NCI-H1105 (cell line): ENCODE measurements around the gene TTC14.
A peak's percentile ranks its signal among the peaks of the same experiment; 100 is the strongest.
"Not testable (repeated sequence)": the region's sequence is repeated elsewhere in the genome, so short reads cannot be mapped to it uniquely, and the experiment has no call there.

Experiments used
- DNase-seq: peaks from one replicate; lab custom pipeline; 2025; lab: John Stamatoyannopoulos, UW

TTC14 gene

DNA sequence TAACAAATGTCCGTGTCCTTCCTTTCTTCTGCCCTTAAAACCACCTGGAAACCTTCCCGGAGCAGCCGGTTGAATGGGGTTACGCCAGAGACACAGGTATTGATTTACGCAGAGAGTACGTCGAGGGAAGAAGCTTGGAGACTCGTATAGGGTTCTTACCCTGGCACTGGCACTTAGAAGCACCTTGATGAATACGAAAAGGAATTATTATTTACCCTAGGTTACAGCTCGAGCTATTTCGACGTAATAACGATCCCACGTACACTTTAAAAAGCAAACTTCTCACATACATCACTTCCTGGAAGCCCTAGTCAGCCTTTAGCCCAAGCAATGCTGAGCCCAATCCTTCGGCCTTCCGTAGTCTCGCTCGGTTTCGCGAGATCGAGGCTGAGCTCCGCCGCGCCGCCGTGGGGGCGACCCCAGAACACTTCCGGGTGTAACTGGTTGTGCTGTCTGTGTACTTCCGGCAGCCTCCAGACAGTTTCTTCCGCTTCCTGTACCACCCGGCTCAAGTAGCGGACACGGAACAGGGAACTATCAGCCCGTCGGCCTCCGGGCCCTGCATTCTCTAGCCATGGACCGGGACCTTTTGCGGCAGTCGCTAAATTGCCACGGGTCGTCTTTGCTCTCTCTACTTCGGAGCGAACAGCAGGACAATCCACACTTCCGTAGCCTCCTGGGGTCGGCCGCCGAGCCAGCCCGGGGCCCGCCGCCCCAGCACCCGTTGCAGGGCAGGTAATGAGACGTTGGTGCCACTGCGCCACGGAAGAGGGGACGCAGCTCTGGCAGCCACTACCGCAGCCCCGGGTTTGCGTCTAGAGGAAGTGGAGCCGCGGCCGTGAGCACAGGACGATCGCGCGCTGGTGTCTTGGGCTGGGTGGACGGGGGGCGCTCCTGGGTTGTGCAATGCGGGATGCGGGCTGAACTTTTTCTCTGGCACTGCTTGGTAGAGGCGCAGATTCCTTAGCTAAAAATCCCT is at the start of gene TTC14:
TSS of gene TTC14 (plus strand) at position 476 of the 979 bp plus-strand sequence. CDS start at position 575, 99 bp downstream.
- peak; percentile 96 for DNase-seq

DNA sequence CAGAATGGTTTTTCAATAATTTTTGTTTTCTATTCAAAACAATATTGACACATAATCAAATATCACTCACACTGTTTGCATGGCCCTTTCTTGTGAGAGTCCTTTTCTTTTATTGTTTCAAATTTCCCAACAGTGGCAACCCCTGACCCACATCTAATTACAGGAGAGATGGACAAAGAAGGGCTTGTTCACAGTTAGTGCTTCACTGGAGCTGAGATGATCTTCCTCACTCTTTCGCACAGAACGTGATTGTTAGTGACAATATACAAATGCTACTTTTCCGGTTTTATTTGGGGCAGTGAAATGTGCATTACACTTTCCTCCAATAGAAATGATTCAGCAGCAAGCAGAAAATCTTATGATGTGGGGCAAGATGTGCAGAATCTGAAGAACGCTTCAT is 38.6 kb upstream of the TTC14 start:
- DNase-seq, result no peak

GRCh38 chr3:180564676-180565075 is 37.3 kb upstream of the TTC14 start:
- no peak for DNase-seq

DNA sequence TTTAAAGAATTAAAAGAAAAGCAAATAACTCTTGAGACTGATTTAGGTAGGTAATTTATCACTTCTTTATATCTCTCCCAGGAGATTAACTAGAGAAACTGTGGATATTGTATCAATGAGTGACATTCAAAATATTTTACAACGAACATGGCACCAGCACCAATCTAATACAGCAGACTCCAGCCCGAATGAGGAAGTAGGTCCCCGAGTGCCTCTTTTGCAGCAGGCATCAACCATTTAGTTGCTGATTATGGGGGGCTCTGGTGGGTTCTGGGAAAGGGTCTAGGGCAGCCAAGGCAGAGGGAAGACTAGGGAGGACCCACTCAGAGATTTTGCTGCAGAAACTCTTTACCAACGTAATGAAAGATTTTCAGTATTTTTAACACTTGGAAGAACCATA is 31.7 kb upstream of the TTC14 start:
- DNase-seq, result no peak

DNA sequence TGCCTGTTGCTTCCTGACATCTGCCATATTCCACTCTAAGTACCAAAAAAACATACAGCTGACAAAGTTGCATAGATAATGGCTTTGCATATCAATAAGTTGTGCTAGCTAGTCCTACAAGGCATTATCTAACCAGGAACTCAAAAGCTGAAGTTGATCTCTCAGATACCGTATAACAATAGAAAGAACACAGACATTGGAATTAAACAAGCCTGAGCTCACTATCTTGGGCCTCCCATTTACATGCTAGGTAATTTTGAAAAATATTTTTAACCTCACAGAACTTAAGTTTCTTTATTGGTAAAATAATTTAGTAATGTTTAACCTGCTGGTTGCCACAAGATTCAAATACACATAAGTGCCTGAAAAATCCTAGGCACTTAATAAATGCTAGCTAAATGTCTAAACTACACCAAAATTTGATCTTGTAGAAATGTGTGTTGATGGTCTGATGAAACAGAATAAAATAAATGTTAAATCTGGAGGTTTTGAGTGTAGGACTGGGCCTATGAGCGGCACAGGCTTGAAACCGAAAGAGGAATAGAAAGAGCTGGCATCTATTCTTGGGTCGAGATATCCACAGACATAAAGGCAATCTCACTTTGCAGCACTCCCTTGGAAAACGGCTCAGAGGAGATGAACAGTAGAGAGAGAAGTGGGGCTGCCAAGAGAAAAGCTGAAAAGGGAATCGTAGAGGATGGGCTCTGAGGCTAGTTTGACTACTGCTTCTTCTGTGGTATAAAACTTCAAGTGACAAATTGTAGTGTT is 29.9 kb upstream of the TTC14 start:
- DNase-seq, result no peak

GRCh38 chr3:180575571-180575970 is 26.4 kb upstream of the TTC14 start:
- DNase-seq, result no peak

GRCh38 chr3:180580934-180581333 is 21.0 kb upstream of the TTC14 start:
- DNase-seq, result no peak

DNA sequence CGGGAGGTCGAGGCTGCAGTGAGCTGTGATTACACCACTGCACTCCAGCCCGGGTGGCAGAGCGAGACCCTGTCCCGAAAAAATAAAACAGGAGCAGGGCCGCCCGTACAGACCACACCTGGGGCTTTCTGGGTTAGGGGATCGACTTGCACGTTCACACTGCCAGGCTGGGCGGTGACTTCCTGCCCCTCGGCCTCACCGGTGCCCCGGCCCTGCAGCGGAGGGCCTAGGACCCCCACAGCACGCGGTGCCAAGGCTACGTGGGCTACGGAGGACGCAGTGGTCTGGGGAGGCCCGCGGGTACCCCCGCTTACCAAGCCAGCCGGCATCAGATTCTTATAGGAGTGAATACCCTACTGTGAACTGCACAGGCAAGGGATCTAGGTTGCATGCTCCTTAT is 11.6 kb upstream of the TTC14 start:
- DNase-seq, result no peak

- DNase-seq, result not testable (repeated sequence)
Measured at GRCh38 chr3:180593631-180594030, 8.3 kb upstream of the TTC14 start.

GRCh38 chr3:180594631-180595558 is 7.1 kb upstream of the TTC14 start:
- DNase-seq, result peak; percentile 61

DNA sequence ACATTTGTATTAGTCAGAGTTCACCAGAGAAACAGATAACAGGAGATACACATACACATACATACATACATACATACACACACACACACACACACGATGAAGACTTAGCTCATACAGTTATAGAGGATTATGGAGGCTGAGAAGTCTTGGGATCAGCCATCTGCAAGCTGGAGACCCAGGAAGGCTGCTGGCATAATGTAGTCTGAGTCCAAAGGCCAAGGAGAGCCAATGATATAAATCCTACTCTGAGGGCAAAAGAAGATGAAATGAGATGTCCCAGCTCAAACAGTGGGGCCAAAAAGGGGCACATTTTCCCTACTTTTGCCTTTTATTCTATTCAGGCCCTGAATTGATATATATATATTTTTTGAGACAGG is 6.4 kb upstream of the TTC14 start:
- DNase-seq, result no peak

DNA sequence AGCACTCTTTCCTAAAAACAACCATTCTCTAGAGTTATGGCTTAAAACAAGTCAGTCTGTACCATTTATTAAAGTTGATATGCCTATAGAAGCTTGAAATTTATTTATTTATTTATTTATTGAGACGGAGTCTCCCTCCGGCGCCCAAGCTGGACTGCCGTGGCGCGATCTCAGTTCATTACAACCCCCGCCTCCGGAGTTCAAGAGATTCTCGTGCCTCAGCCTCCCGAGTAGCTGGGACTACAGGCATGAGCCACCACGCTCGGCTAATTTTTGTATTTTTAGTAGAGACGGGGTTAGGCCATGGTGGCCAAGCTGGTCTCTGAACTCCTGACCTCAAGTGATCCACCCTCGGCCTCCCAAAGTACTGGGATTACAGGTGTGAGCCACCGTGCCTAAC is 1.5 kb upstream of the TTC14 start:
- DNase-seq, result no peak

GRCh38 chr3:180611006-180611405 is 9.0 kb downstream of the TTC14 start:
- DNase-seq, result no peak

GRCh38 chr3:180612364-180612763 is 10.4 kb downstream of the TTC14 start:
- DNase-seq, result no peak

DNA sequence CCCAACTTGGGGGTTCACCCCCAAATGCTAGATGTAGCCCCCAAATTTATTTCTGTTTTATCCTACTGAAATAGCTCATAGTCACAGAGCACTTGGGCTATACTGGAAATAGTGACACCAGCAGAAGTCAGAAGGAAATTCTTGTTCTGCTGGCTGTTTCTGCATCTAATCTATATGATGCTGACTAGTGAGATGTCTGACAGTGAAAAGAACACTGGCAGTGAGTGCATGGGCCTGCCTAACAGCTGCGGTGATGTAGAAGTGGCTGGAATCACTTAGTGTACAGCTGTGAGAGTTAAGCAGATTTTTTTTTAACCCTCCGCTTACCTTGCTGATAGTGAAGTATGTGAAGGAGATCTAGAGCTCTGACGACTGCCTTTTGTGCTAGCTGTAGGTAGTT is 14.0 kb downstream of the TTC14 start:
- no peak for DNase-seq

- DNase-seq, result no peak
Measured at GRCh38 chr3:180617049-180617448, 15.1 kb downstream of the TTC14 start.

GRCh38 chr3:180618563-180618962 is 16.6 kb downstream of the TTC14 start:
- DNase-seq, result not testable (repeated sequence)

DNA sequence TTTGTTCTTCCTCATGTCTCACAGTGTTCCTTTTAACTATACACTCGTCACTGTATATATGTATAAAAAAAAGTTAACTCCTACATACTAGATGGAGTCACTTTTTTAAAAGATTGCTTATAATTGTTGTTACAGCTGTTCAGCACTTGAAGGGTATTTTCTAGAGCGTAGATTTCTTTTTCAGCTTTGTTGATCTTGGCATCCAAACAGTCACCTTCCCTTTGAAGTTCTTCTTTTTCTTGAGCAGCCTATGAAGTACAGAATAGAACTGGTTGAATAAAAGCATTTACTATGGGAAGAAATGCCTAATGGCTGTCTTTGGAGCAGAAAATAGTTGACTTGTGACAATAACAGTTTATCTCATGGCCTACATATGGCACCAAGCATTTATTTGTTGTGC is 17.8 kb downstream of the TTC14 start:
- no peak for DNase-seq

- DNase-seq, result no peak
Measured at GRCh38 chr3:180624714-180625113, 22.8 kb downstream of the TTC14 start.

GRCh38 chr3:180626844-180627243 is 24.9 kb downstream of the TTC14 start:
- DNase-seq, result no peak

DNA sequence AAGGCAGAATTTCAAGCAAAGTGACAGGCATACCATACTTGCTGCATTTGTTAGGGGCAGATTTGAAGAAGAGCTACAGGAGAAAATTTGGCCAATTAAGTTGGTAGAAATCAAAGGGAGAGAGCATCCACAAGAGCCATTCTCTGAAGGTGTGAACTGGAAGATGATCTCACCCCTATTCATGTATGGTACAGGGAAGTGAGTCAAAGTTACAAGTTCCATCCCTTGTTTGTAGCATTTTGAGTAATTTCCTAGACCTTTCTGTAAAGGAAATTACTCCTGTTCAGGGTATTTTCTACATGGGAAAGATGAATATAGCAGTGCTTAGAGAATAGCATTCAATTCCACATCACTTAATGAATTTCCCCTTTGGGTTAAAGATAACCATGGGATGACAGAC is 28.4 kb downstream of the TTC14 start:
- DNase-seq, result no peak

DNA sequence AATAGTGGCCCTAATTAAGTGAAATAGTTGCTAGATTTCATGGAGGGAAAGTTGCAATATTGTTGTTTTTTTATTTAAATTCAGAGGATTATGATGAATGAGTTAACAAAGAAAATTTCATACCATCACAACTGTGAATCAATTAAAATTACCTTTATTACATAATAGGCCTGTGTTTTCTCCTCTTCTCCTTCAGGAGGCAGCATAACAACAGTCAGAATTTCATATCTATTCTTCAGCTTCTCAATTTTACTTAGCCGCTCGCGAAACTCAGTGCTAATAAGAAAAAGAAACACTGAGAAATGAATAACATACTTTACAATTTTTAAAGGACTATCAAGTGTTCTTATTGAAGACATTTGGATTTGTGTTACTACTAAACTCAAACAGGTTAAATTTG is 29.4 kb downstream of the TTC14 start:
- DNase-seq, result no peak
